Measurements from ENCODE around the gene LHFPL3.
"Not testable (repeated sequence)": the region's sequence is repeated elsewhere in the genome, so short reads cannot be mapped to it uniquely, and the experiment has no call there.

Gene LHFPL3

GRCh38 chr7:104695563-104695962 is 367.2 kb downstream of the LHFPL3 start:
- no peak for DNase-seq (ENCODE audit: low spot score)

GRCh38 chr7:104700336-104700735 is 371.9 kb downstream of the LHFPL3 start:
- no peak for DNase-seq (ENCODE audit: low spot score)

- not testable (repeated sequence) for DNase-seq (ENCODE audit: low spot score)
Measured at GRCh38 chr7:104721027-104721426, 392.6 kb downstream of the LHFPL3 start.

- DNase-seq (ENCODE audit: low spot score), result no peak
Measured at GRCh38 chr7:104723001-104723400, 394.6 kb downstream of the LHFPL3 start.

- DNase-seq (ENCODE audit: low spot score), result no peak
Measured at GRCh38 chr7:104758504-104758903, 430.1 kb downstream of the LHFPL3 start.

GRCh38 chr7:104761892-104762291 is 433.5 kb downstream of the LHFPL3 start:
- no peak for DNase-seq (ENCODE audit: low spot score)

GRCh38 chr7:104767113-104767512 is 438.7 kb downstream of the LHFPL3 start:
- no peak for DNase-seq (ENCODE audit: low spot score)

- no peak for DNase-seq (ENCODE audit: low spot score)
Measured at GRCh38 chr7:104767826-104768536, 439.6 kb downstream of the LHFPL3 start.

- DNase-seq (ENCODE audit: low spot score), result no peak
Measured at GRCh38 chr7:104772405-104773345, 444.3 kb downstream of the LHFPL3 start.

GRCh38 chr7:104773796-104774195 is 445.4 kb downstream of the LHFPL3 start:
- no peak for DNase-seq (ENCODE audit: low spot score)

GRCh38 chr7:104775531-104775930 is 447.1 kb downstream of the LHFPL3 start:
- no peak for DNase-seq (ENCODE audit: low spot score)

- no peak for DNase-seq (ENCODE audit: low spot score)
Measured at GRCh38 chr7:104777301-104777800, 448.9 kb downstream of the LHFPL3 start.

GRCh38 chr7:104779888-104780287 is 451.5 kb downstream of the LHFPL3 start:
- DNase-seq (ENCODE audit: low spot score), result no peak

- DNase-seq (ENCODE audit: low spot score), result no peak
Measured at GRCh38 chr7:104784686-104785085, 456.3 kb downstream of the LHFPL3 start.

- DNase-seq (ENCODE audit: low spot score), result no peak
Measured at GRCh38 chr7:104789780-104790179, 461.4 kb downstream of the LHFPL3 start.

- no peak for DNase-seq (ENCODE audit: low spot score)
Measured at GRCh38 chr7:104790440-104790839, 462.0 kb downstream of the LHFPL3 start.

GRCh38 chr7:104791080-104791479 is 462.7 kb downstream of the LHFPL3 start:
- no peak for DNase-seq (ENCODE audit: low spot score)

GRCh38 chr7:104793066-104793465 is 464.7 kb downstream of the LHFPL3 start:
- DNase-seq (ENCODE audit: low spot score), result no peak

GRCh38 chr7:104794154-104794553 is 465.8 kb downstream of the LHFPL3 start:
- no peak for DNase-seq (ENCODE audit: low spot score)

GRCh38 chr7:104794589-104794988 is 466.2 kb downstream of the LHFPL3 start:
- DNase-seq (ENCODE audit: low spot score), result no peak

- DNase-seq (ENCODE audit: low spot score), result no peak
Measured at GRCh38 chr7:104795086-104795485, 466.7 kb downstream of the LHFPL3 start.

GRCh38 chr7:104795616-104796398 is 467.4 kb downstream of the LHFPL3 start:
- no peak for DNase-seq (ENCODE audit: low spot score)
